Tibial artery (tissue), 4 donors: Measurements from ENCODE around the gene RECQL.

ENCODE experiments used
- DNase-seq, 2 donors: peaks; one replicate each; pipeline ENCODE4 v3.0.0-alpha.2; 2019
- H3K27ac ChIP-seq, 2 donors: fragments of 200-600 bp; sonication (generic) in 1 of 2; 1 replicate in 1 of 2; 2 replicates in 1 of 2; pipeline ENCODE4 v1.5.1; 2018 to 2019; ENCODE audit warnings: mild to moderate bottlenecking in 1 of 2
- H3K27me3 ChIP-seq, 2 donors: fragments of 200-600 bp; sonication (generic) in 1 of 2; one replicate each; pipeline versions ENCODE4 v1.5.1 to v1.6.0; 2016 to 2019
- H3K36me3 ChIP-seq, 3 donors: fragments of 200-600 bp; sonication (generic) in 2 of 3; one replicate each; pipeline ENCODE4 v1.5.1; 2016 to 2019; ENCODE audit warnings: mild to moderate bottlenecking in 2 of 3
- H3K4me1 ChIP-seq, 4 donors: fragments of 200-600 bp; sonication (generic) in 2 of 4; 1 replicate in 3 of 4; 2 replicates in 1 of 4; pipeline ENCODE4 v1.5.1; 2016 to 2019
- H3K4me3 ChIP-seq, 2 donors: fragments of 200-600 bp; sonication (generic) in 1 of 2; 1 replicate in 1 of 2; 2 replicates in 1 of 2; pipeline ENCODE4 v1.5.1; 2018 to 2019; ENCODE audit warnings: mild to moderate bottlenecking in 2 of 2
- H3K9me3 ChIP-seq, 3 donors: fragments of 200-600 bp; sonication (generic) in 1 of 3; one replicate each; pipeline ENCODE4 v1.5.1; 2016 to 2019
- CTCF ChIP-seq, 2 experiments: fragments of 200-600 bp in 1 of 2; fragments of 450-650 bp in 1 of 2; IDR thresholded peaks; one replicate each; pipeline ENCODE4 v1.5.1; 2017 to 2019; ENCODE audit warnings: antibody characterized with exemption in 2 of 2, mild to moderate bottlenecking in 1 of 2, moderate library complexity in 1 of 2
- intact Hi-C: fragments of 100-400 bp; cut with DNase I; formaldehyde crosslinking; loops from one replicate; pipeline ENCODE4 v1.15.0; 2023; ENCODE audit warnings: low total_unique reads

RECQL gene

GRCh38 chr12:21502164-21502496 lies 695 bp upstream of the RECQL start:
- Histone ChIP-seq H3K27ac (peak overlapping the region; percentile 90 to 91), H3K4me3 (peak overlapping the region; percentile 80 to 93), H3K27me3 (no peaks in the 10 kb centered on the region), H3K9me3 (no peaks in the 10 kb centered on the region), H3K36me3 (peaks cover 0 to 14% (median 10%) of the 10 kb centered on the region in 3 donors), H3K4me1 (peaks cover 0 to 40% (median 27%) of the 10 kb centered on the region in 4 donors)
- no peak for TF ChIP-seq CTCF (IDR thresholded peaks at IDR 0.05)
- DNase-seq, result no peak
- intact Hi-C loops, result loop anchor here (5.0 kb wide), 2 partner anchors 160 to 180 kb away; no protein-coding TSS in a partner anchor

- peak overlapping the region; percentile 90 to 91 for H3K27ac ChIP-seq
- H3K4me3 ChIP-seq, result peak overlapping the region; percentile 80 to 93
- peaks cover 0 to 27% (median 22%) of the 10 kb centered on the region in 3 donors for H3K36me3 ChIP-seq
- no peaks in the 10 kb centered on the region for H3K9me3 ChIP-seq
- peaks cover 0 to 40% (median 27%) of the 10 kb centered on the region in 4 donors for H3K4me1 ChIP-seq
- no peak for DNase-seq
- no peak for TF ChIP-seq CTCF (IDR thresholded peaks at IDR 0.05)
- intact Hi-C loops, result loop anchor here (5.0 kb wide), 2 partner anchors 161 to 181 kb away; no protein-coding TSS in a partner anchor
- H3K27me3 ChIP-seq, result no peaks in the 10 kb centered on the region
Measured at GRCh38 chr12:21500786-21501257, 613 bp downstream of the RECQL start.

GRCh38 chr12:21499765-21500164 lies 1.7 kb downstream of the RECQL start:
- Histone ChIP-seq H3K4me3 (peak overlapping the region; percentile 80 to 93), H3K36me3 (peaks cover 0 to 37% (median 32%) of the 10 kb centered on the region in 3 donors), H3K27ac (no peak overlapping the region), H3K4me1 (peaks cover 0 to 36% (median 27%) of the 10 kb centered on the region in 4 donors), H3K9me3 (no peaks in the 10 kb centered on the region), H3K27me3 (no peaks in the 10 kb centered on the region)
- intact Hi-C loops, result loop anchor here (5.0 kb wide), 2 partner anchors 163 to 183 kb away; no protein-coding TSS in a partner anchor
- TF ChIP-seq CTCF (IDR thresholded peaks at IDR 0.05), result no peak
- DNase-seq, result no peak

GRCh38 chr12:21485998-21486397 lies 15.4 kb downstream of the RECQL start:
- no peaks in the 10 kb centered on the region for H3K4me1 ChIP-seq
- H3K4me3 ChIP-seq, result no peak overlapping the region
- H3K27ac ChIP-seq, result no peak overlapping the region
- H3K36me3 ChIP-seq, result peaks cover 44 to 59% (median 49%) of the 10 kb centered on the region in 3 donors
- H3K27me3 ChIP-seq, result no peaks in the 10 kb centered on the region
- no peak for DNase-seq
- intact Hi-C loops, result no loop called here
- TF ChIP-seq CTCF (IDR thresholded peaks at IDR 0.05), result no peak
- no peaks in the 10 kb centered on the region for H3K9me3 ChIP-seq

- TF ChIP-seq CTCF (IDR thresholded peaks at IDR 0.05), result no peak
- H3K4me1 ChIP-seq, result no peaks in the 10 kb centered on the region
- intact Hi-C loops, result no loop called here
- no peaks in the 10 kb centered on the region for H3K27me3 ChIP-seq
- H3K36me3 ChIP-seq, result peaks cover 37 to 60% (median 51%) of the 10 kb centered on the region in 3 donors
- H3K27ac ChIP-seq, result no peak overlapping the region
- no peak overlapping the region for H3K4me3 ChIP-seq
- no peak for DNase-seq
- H3K9me3 ChIP-seq, result no peaks in the 10 kb centered on the region
Measured at GRCh38 chr12:21483531-21483930, 17.9 kb downstream of the RECQL start.
